GM13977 (cell line): ENCODE data around the gene FOXO1.
"Not testable (repeated sequence)": the region's sequence is repeated elsewhere in the genome, so short reads cannot be mapped to it uniquely, and the experiment has no call there.

Experiments
- DNase-seq: peaks from one replicate; pipeline ENCODE4 v3.0.0; 2012; ENCODE audit warnings: low spot score
- in situ Hi-C: fragments of 300-500 bp; cut with MboI; formaldehyde crosslinking; loops from one replicate; pipeline ENCODE4 v1.12.0; 2022; ENCODE audit warnings: low sequenced_read_pairs, low pct_unique_long_range_greater_than_20kb, mixed read lengths, inconsistent platforms; ENCODE audit not compliant: unreplicated experiment
- TF ChIP-seq, protein P1 (sequence below): IDR thresholded peaks from 2 replicates; pipeline ENCODE4 v1.5.1; 2012; ENCODE audit warnings: mild to moderate bottlenecking, control low read depth; ENCODE audit not compliant: insufficient read depth; ENCODE audit errors: extremely low read depth, missing control alignments

Gene FOXO1

DNA sequence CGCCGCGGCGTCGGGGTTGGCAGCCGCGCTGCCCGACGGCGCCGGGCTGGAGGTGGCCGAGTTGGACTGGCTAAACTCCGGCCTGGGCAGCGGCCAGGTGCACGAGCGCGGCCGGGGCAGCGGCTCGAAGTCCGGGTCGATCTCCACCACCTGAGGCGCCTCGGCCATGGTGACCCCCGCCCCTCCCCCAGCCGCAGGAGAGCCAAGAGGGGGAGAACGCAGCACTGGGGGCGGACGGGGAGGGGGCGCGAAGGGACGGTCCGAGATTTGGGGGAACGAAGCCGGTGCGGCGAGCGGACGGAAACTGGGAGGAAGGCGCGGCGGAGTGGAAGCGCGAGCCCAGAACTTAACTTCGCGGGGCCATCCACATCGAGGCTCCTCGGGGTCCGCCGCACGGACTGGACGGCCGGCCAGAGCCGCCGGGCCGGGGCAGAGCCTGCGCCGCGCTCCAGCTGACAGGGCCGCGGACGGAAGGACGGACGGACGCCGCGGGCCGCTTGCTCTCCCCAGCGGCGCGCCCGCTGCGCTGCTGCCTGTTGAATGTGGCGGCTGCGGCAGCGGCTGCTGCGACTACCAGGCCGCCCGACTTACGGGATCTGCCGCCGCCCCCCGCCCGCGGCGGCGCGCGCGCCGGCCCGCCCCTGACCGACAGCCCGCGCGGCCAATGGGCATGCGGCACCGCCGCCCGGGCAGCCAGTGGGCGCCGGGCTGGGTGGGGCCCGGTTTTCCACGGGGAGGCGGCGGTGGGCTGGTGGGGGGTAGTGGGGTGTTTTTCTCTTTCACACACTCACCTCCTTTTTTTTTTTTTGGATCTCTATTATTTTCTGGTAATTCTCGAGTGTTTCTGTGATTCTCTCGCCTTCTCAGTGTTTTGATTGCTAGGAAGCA, at the start of gene FOXO1:
Gene FOXO1, minus strand, starts transcription at position 597 of the 888 bp plus-strand sequence. Its CDS starts 429 bp downstream, at position 168.
- TF ChIP-seq, protein P1, sequence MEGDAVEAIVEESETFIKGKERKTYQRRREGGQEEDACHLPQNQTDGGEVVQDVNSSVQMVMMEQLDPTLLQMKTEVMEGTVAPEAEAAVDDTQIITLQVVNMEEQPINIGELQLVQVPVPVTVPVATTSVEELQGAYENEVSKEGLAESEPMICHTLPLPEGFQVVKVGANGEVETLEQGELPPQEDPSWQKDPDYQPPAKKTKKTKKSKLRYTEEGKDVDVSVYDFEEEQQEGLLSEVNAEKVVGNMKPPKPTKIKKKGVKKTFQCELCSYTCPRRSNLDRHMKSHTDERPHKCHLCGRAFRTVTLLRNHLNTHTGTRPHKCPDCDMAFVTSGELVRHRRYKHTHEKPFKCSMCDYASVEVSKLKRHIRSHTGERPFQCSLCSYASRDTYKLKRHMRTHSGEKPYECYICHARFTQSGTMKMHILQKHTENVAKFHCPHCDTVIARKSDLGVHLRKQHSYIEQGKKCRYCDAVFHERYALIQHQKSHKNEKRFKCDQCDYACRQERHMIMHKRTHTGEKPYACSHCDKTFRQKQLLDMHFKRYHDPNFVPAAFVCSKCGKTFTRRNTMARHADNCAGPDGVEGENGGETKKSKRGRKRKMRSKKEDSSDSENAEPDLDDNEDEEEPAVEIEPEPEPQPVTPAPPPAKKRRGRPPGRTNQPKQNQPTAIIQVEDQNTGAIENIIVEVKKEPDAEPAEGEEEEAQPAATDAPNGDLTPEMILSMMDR = no peak
- peak; percentile 99 for DNase-seq
- in situ Hi-C loops = no loop called here

DNA sequence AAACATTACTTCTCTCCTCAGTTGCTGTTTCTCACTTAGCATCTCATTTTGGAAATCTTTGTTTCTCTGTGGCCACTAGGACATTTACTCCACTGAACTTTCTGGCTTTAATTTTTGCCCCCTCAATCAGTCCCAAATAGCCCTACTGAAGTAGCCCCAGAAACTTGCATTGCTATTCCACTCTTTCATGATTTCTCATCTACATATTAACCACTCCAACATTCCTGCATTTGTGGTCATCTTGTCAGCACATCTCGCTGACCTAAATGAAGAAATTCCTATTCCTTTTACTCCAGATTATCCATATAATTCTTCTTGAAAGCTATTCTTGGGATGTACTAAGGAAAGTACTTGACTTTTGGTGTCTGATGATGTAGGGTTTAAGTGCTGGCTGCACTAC, 48.0 kb upstream of the FOXO1 start:
- in situ Hi-C loops, DNase-seq: not testable (repeated sequence)

DNA sequence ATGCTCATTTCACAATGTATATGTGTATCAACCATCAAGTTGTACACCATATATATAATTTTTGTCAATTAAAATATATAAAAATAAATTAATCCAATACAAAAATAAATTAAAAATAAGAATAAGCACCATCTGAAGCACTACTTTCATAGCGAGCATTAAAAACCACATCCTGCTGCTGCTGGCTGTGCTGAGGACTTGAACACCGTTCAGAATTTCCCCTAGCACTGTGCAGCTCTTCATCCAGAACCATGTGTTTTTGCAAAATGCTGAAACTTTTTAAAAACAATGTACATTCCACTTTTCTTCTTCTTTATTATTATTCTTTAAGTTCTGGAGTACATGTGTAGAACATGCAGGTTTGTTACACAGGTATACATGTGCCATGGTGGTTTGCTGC, 40.0 kb upstream of the FOXO1 start:
- in situ Hi-C loops = no loop called here
- TF ChIP-seq, protein P1 = no peak
- no peak for DNase-seq

DNA sequence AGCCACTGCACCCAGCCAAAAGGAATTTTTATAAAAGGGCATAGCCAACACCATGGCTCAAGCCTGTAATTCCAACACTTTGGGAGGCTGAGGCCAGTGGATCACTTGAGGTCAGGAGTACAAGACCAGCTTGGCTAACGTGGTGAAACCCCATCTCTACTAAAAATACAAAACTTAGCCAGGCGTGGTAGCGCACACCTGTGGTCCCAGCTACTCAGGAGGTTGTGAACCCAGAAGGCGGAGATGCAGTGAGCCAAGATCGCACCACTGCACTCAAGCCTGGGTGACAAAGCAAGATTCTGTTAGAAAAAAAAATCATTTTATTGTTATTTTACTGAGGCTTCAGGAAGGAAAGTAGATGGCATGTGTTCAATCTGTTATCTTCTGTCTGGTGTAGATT, 31.3 kb upstream of the FOXO1 start:
- in situ Hi-C loops = loop anchor here (25.0 kb wide), 1 partner anchor 1010 kb away; no protein-coding TSS in a partner anchor

DNA sequence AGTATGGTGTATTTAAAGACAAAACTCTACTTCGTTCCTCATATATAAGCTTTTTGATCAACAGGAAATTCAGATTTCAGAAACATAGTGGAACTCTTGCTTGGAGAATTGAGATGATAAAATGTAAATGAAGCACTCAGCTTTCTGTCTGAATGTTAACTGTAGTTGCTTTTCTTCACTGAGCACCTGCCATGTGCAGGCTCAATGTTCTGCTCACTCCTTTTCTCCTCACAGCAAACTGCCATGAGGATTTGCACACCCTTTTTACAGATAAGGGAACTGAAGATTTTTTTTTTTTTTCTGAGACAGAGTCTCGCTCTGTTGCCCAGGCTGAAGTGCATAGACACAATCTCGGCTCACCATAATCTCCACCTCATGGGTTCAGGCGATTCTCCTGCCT, 28.0 kb upstream of the FOXO1 start:
- DNase-seq = no peak
- in situ Hi-C loops = loop anchor here (25.0 kb wide), 1 partner anchor 1007 kb away; no protein-coding TSS in a partner anchor
- TF ChIP-seq, protein P1 = no peak

More for the DNA sequence above, 31.3 kb upstream of the FOXO1 start:
- TF ChIP-seq, protein P1 = no peak
- no peak for DNase-seq

DNA sequence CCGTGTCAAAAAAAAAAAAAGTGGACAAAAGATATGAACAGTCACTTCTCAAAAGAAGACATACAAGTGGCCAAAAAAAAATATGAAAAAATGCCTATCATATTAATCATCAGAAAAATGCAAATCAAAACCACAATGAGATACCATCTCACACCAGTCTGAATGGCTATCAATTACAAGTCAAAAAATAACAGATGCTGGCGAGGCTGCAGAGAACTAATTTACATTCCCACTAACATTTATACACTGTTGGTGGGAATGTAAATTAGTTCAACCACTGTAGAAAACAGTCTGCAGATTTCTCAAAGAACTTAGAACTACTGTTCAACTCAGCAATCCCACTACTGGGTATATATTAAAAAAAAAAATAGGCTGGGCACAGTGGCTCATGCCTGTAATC, 26.5 kb upstream of the FOXO1 start:
- in situ Hi-C loops = loop anchor here (25.0 kb wide), 1 partner anchor 1006 kb away; no protein-coding TSS in a partner anchor
- no peak for DNase-seq
- TF ChIP-seq, protein P1 = no peak

DNA sequence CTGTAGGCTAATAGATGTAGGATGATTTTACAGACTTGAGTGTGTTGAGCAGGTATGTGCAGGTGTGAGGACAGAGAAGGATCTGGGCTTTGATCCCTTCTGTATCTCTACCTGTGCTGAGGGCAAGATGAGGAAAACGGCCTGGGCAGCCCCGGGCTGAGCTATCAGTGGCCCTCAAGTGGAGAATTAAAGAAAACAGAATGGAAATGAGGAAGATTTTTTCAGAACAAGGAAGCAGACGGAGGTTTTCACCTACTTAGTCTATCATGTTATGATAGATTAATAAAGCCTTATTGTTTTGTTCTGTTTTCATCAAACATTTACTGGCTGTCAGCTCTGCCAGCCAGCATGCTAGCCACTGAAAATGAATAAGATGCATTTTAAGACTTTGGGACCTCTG, 22.3 kb upstream of the FOXO1 start:
- no peak for DNase-seq
- in situ Hi-C loops = loop anchor here (10.0 to 25.0 kb wide), 3 partner anchors 624 to 1001 kb away; no protein-coding TSS in a partner anchor
- TF ChIP-seq, protein P1 = no peak
